ENCODE data around the gene NETO1. TPM values are rescaled to one million over a fixed set of nuclear protein-coding genes. Genes with fewer than 3 reads are reported as not detected.

Gene NETO1
- total RNA-seq, 2 experiments from 2014 or later, result not detected

DNA sequence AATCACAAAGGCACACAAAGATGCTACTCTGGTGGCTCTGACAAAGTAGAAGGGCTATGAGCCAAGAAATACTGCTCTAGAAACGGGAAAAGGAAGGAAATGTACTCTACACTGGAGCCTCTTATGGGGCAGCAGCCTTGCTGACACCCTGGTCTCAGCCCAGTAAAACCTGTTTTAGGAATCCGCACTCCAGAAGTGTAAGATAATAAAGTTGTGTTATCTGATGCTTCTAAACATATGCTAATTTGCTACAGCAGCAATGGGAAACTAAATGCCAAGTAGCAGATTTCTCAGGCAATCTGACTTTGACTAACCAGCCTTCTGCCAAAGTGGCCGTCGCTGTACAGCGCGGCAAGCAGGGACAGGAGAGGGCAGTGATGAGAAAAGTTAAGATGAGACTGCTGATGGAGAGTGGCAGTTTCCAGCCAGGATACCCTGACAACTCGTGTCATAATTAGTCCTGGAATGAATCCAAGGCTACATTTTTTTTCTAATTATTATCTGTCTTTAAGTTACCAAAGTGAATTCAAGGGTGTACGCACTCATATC is 99.0 kb downstream of the NETO1 start:
- H3K4me1 Mint-ChIP-seq (ENCODE audit: low read depth), result no peaks in the 10 kb centered on the region
- ATAC-seq (no peak), DNase-seq (no peak)
- no peak overlapping the region for H3K4me3 Mint-ChIP-seq
- H3K27me3 Mint-ChIP-seq (ENCODE audit: low read depth), result no peaks in the 10 kb centered on the region
- no peak overlapping the region for H3K27ac Mint-ChIP-seq
- no peaks in the 10 kb centered on the region for H3K36me3 Mint-ChIP-seq (ENCODE audit: low read depth)
- no peaks in the 10 kb centered on the region for H3K9me3 Mint-ChIP-seq (ENCODE audit: insufficient read depth)
- ChIA-PET POLR2A (no interaction called here), CTCF (no interaction called here)

GRCh38 chr18:72762515-72763122 is 105.2 kb downstream of the NETO1 start:
- no peak for ATAC-seq
- Mint-ChIP-seq H3K9me3 (ENCODE audit: insufficient read depth) (no peaks in the 10 kb centered on the region), H3K4me3 (no peak overlapping the region), H3K36me3 (ENCODE audit: low read depth) (no peaks in the 10 kb centered on the region), H3K27ac (no peak overlapping the region), H3K27me3 (ENCODE audit: low read depth) (no peaks in the 10 kb centered on the region), H3K4me1 (ENCODE audit: low read depth) (no peaks in the 10 kb centered on the region)
- ChIA-PET POLR2A (no interaction called here), CTCF (interaction anchor here (0.7 to 2.8 kb wide), 4 partner anchors 10 to 1086 kb away, joined by 3 to 9 read pairs (median 3); no protein-coding TSS in a partner anchor)
- no peak for DNase-seq

DNA sequence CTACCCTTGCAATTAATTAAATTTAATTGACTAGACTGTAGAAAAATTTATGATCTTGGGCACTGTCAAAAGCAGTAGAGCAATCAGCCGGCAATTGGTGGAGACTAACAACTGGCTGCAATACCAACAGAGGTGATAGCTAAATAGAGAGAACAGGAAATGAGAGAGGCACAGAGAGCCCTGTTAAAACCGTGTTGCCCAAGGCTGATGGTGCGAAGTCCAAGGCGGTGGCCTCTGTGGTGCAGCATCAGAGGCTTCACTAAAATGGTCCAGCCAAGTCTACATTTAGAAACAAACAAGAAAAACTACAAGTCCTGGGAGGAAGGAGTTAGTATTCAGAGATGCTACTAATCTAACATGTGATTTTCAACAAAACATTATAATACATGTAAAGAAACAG is 115.6 kb downstream of the NETO1 start:
- DNase-seq (no peak), ATAC-seq (no peak)
- Mint-ChIP-seq H3K9me3 (ENCODE audit: insufficient read depth) (no peaks in the 10 kb centered on the region), H3K27ac (no peak overlapping the region), H3K4me3 (no peak overlapping the region), H3K27me3 (ENCODE audit: low read depth) (no peaks in the 10 kb centered on the region), H3K36me3 (ENCODE audit: low read depth) (no peaks in the 10 kb centered on the region), H3K4me1 (ENCODE audit: low read depth) (no peaks in the 10 kb centered on the region)
- CTCF ChIA-PET, result interaction anchor here (2.2 kb wide), 1 partner anchor 11 kb away, joined by 9 read pairs; no protein-coding TSS in a partner anchor
- POLR2A ChIA-PET, result interaction anchor here (0.5 kb wide), 1 partner anchor 8 kb away, joined by 3 read pairs; no protein-coding TSS in a partner anchor

- Mint-ChIP-seq H3K27ac (no peak overlapping the region), H3K4me1 (ENCODE audit: low read depth) (no peaks in the 10 kb centered on the region), H3K4me3 (no peak overlapping the region), H3K36me3 (ENCODE audit: low read depth) (no peaks in the 10 kb centered on the region), H3K27me3 (ENCODE audit: low read depth) (no peaks in the 10 kb centered on the region), H3K9me3 (ENCODE audit: insufficient read depth) (no peaks in the 10 kb centered on the region)
- CTCF ChIA-PET, result no interaction called here
- DNase-seq (no peak), ATAC-seq (no peak)
- POLR2A ChIA-PET, result no interaction called here
These were observed 125.8 kb downstream of the NETO1 start for GRCh38 chr18:72742002-72742401.

- Mint-ChIP-seq H3K27me3 (ENCODE audit: low read depth) (no peaks in the 10 kb centered on the region), H3K36me3 (ENCODE audit: low read depth) (no peaks in the 10 kb centered on the region), H3K4me1 (ENCODE audit: low read depth) (no peaks in the 10 kb centered on the region), H3K27ac (no peak overlapping the region), H3K9me3 (ENCODE audit: insufficient read depth) (no peaks in the 10 kb centered on the region), H3K4me3 (no peak overlapping the region)
- CTCF ChIA-PET, result no interaction called here
- DNase-seq, result no peak
- ATAC-seq, result no peak
- POLR2A ChIA-PET, result no interaction called here
These were observed 129.7 kb downstream of the NETO1 start for GRCh38 chr18:72738136-72738535.

- no peak for ATAC-seq
- Mint-ChIP-seq H3K27ac (no peak overlapping the region), H3K36me3 (ENCODE audit: low read depth) (no peaks in the 10 kb centered on the region), H3K27me3 (ENCODE audit: low read depth) (no peaks in the 10 kb centered on the region), H3K4me1 (ENCODE audit: low read depth) (no peaks in the 10 kb centered on the region), H3K4me3 (no peak overlapping the region), H3K9me3 (ENCODE audit: insufficient read depth) (no peaks in the 10 kb centered on the region)
- POLR2A ChIA-PET, result no interaction called here
- CTCF ChIA-PET, result no interaction called here
- DNase-seq, result no peak
These were observed 140.0 kb downstream of the NETO1 start for GRCh38 chr18:72727776-72728175.

DNA sequence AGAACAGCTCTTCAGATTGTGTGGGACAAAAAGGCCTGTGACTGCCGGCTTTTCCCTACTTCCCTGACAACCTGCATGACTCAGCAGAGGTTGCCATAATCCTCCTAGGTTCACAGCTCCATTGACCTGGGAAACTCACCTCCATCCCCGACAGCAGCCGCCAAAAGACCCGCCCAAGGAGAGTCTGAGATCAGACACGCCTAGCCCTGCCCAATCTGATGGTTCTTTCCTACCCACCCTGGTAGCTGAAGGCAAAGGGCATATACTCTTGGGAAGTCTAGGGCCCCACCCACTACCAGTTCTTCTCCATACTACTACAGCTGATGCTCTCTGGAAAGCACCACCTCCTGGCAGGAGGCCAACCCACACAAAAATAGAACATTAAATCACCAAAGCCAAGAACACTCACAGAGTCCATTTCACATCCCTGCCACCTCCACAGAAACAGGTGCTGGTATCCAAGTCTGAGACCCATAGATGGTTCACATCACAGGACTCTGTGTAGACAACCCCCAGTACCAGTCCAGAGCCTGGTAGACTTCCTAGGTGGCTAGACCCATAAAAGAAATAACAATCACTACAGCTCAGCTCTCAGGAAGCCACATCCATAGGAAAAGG is 140.6 kb downstream of the NETO1 start:
- Mint-ChIP-seq H3K9me3 (ENCODE audit: insufficient read depth) (no peaks in the 10 kb centered on the region), H3K27me3 (ENCODE audit: low read depth) (no peaks in the 10 kb centered on the region)
- CTCF ChIA-PET, result no interaction called here

GRCh38 chr18:72726201-72726600 is 141.6 kb downstream of the NETO1 start:
- CTCF ChIA-PET, result no interaction called here
- DNase-seq (no peak), ATAC-seq (no peak)
- Mint-ChIP-seq H3K4me1 (ENCODE audit: low read depth) (no peaks in the 10 kb centered on the region), H3K4me3 (no peak overlapping the region), H3K9me3 (ENCODE audit: insufficient read depth) (no peaks in the 10 kb centered on the region), H3K27ac (no peak overlapping the region), H3K27me3 (ENCODE audit: low read depth) (no peaks in the 10 kb centered on the region), H3K36me3 (ENCODE audit: low read depth) (no peaks in the 10 kb centered on the region)
- POLR2A ChIA-PET, result no interaction called here

More for the DNA sequence above, 140.6 kb downstream of the NETO1 start:
- no peaks in the 10 kb centered on the region for H3K4me1 Mint-ChIP-seq (ENCODE audit: low read depth)
- no peak overlapping the region for H3K27ac Mint-ChIP-seq
- DNase-seq, result no peak
- no peaks in the 10 kb centered on the region for H3K36me3 Mint-ChIP-seq (ENCODE audit: low read depth)
- ATAC-seq, result no peak
- no peak overlapping the region for H3K4me3 Mint-ChIP-seq
- POLR2A ChIA-PET, result no interaction called here

DNA sequence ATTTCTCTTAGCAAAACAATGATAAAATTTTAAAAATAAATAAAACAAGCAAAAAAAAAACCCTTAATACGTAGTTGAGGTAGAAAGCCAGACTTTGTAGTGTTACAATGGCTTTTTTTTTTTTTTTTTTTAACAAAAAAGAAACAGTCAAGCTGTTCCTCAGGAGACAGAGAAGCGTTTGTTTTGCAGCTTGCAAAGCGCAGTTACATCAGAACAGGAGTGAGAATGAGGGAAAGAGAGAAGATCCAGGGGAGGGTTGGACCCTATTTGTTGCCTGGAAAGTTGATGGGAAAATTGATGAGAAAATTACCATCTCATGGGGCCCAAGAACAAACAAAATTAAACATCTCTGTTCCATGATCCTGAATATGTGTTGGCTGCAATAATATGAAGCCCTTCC is 146.5 kb downstream of the NETO1 start:
- H3K9me3 Mint-ChIP-seq (ENCODE audit: insufficient read depth), result no peaks in the 10 kb centered on the region
- ChIA-PET POLR2A (no interaction called here), CTCF (no interaction called here)
- no peaks in the 10 kb centered on the region for H3K27me3 Mint-ChIP-seq (ENCODE audit: low read depth)
- DNase-seq (no peak), ATAC-seq (no peak)
- H3K27ac Mint-ChIP-seq, result no peak overlapping the region
- no peaks in the 10 kb centered on the region for H3K36me3 Mint-ChIP-seq (ENCODE audit: low read depth)
- H3K4me3 Mint-ChIP-seq, result no peak overlapping the region
- H3K4me1 Mint-ChIP-seq (ENCODE audit: low read depth), result no peaks in the 10 kb centered on the region

DNA sequence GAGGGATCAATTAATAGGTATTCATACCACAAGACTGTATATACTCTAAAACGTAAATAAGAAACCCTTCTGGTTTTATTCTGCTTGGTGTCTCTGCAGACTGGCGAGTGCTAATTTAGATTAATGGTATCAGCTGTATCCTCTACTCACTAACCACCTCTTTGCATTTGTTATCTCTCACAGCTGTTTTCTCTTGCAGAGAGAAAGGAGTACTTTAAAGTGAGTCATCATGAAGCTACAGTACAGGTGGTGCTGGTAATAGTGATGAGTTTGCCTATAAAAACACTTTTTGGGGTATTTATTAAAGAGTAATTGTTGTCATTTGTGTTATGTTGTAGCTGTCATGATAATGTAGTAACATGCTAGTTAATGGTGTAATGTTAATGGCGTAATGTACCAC is 147.7 kb downstream of the NETO1 start:
- Mint-ChIP-seq H3K36me3 (ENCODE audit: low read depth) (no peaks in the 10 kb centered on the region), H3K9me3 (ENCODE audit: insufficient read depth) (no peaks in the 10 kb centered on the region), H3K4me3 (no peak overlapping the region), H3K4me1 (ENCODE audit: low read depth) (no peaks in the 10 kb centered on the region), H3K27ac (no peak overlapping the region), H3K27me3 (ENCODE audit: low read depth) (no peaks in the 10 kb centered on the region)
- ATAC-seq, result no peak
- DNase-seq, result no peak
- ChIA-PET CTCF (no interaction called here), POLR2A (no interaction called here)

- ChIA-PET POLR2A (no interaction called here), CTCF (no interaction called here)
- Mint-ChIP-seq H3K4me1 (ENCODE audit: low read depth) (no peaks in the 10 kb centered on the region), H3K9me3 (ENCODE audit: insufficient read depth) (no peaks in the 10 kb centered on the region), H3K36me3 (ENCODE audit: low read depth) (no peaks in the 10 kb centered on the region), H3K4me3 (no peak overlapping the region), H3K27me3 (ENCODE audit: low read depth) (no peaks in the 10 kb centered on the region), H3K27ac (no peak overlapping the region)
- DNase-seq (no peak), ATAC-seq (no peak)
These were observed 163.6 kb downstream of the NETO1 start for GRCh38 chr18:72704202-72704601.

GRCh38 chr18:72700961-72701710 is 166.7 kb downstream of the NETO1 start:
- Mint-ChIP-seq H3K36me3 (ENCODE audit: low read depth) (no peaks in the 10 kb centered on the region), H3K27ac (no peak overlapping the region), H3K4me3 (no peak overlapping the region), H3K9me3 (ENCODE audit: insufficient read depth) (no peaks in the 10 kb centered on the region), H3K4me1 (ENCODE audit: low read depth) (no peaks in the 10 kb centered on the region), H3K27me3 (ENCODE audit: low read depth) (no peaks in the 10 kb centered on the region)
- CTCF ChIA-PET, result no interaction called here
- POLR2A ChIA-PET, result no interaction called here
- ATAC-seq, result no peak
- no peak for DNase-seq

Data from activated CD8-positive, alpha-beta T cell treated with anti-CD3 and anti-CD28 coated beads, Interleukin-2, amount 10 ng/mL, durations not matched to agents 7 days and 5 days (primary cell).